Fibroblast of the aortic adventitia (primary cell): ENCODE data around the gene MRPS18A. TPM values are rescaled to one million over a fixed set of nuclear protein-coding genes. Genes with fewer than 3 reads are reported as not detected.

Source experiments
- DNase-seq: peaks from one replicate; pipeline ENCODE4 v3.0.0-alpha.2; 2010; ENCODE audit warnings: low read depth
- H3K4me3 ChIP-seq: 2 replicates; pipeline ENCODE4 v1.5.1; 2011; ENCODE audit warnings: low read depth, mild to moderate bottlenecking, control low read depth, low read length, moderate library complexity
- CTCF ChIP-seq: IDR thresholded peaks from 2 replicates; pipeline ENCODE4 v1.5.1; 2011; ENCODE audit warnings: mild to moderate bottlenecking, low read length, control low read depth, inconsistent platforms; ENCODE audit not compliant: insufficient read depth
- total RNA-seq: library from RNA; depleted of rRNA; stranded (reverse); fragments of >200 nt; gene quantifications from 2 replicates; pipeline ENCODE4 v1.2.3, GENCODE V29; 2012; ENCODE audit warnings: low replicate concordance

MRPS18A gene
- total RNA-seq, 1 donor: 32.4 TPM

DNA sequence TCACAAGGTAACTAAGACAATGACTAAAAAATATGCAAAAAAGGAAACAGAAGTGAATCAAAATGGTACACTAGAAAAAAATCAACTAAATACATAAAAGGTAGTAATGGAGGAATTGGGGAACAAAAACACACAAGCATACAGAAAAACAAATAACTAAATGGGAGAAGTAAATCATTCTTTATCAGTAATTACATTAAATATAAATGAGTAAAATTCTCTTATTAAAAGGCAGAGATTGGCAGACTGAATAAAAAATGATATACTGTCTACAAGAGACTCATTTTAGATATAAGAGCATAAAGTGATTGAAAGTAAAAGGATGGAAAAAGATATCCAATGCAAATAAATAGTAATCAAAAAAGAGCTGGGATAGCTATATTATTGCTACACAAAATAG lies 43.0 kb upstream of the MRPS18A start:
- H3K4me3 ChIP-seq: no peak overlapping the region
- TF ChIP-seq CTCF: no peak
- no peak for DNase-seq

- no peak overlapping the region for H3K4me3 ChIP-seq
- DNase-seq: no peak
- no peak for TF ChIP-seq CTCF
Observed at GRCh38 chr6:43729537-43729936, 41.9 kb upstream of the MRPS18A start.

- H3K4me3 ChIP-seq: no peak overlapping the region
- no peak for TF ChIP-seq CTCF
- no peak for DNase-seq
Observed at GRCh38 chr6:43728586-43728985, 41.0 kb upstream of the MRPS18A start.

DNA sequence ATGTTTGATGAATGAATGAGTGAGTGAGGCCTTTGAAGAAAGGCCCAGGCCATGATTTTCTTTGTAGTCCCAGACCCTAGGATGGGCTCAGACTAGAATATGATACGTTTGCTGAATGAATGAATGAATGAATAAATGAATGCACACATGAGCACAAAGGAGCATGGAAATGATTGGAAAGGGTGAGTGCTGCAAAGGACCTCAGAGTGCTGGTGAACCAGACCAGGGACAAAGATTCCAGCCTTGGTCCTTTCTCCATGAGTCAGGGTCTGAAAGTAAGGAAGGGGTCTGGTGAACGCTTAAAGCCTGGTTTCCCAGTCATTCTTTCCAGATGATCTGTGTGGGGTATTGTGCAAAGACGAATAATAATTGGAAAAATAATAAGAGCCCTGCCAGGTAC lies 40.0 kb upstream of the MRPS18A start:
- TF ChIP-seq CTCF: no peak
- no peak overlapping the region for H3K4me3 ChIP-seq
- DNase-seq: no peak

DNA sequence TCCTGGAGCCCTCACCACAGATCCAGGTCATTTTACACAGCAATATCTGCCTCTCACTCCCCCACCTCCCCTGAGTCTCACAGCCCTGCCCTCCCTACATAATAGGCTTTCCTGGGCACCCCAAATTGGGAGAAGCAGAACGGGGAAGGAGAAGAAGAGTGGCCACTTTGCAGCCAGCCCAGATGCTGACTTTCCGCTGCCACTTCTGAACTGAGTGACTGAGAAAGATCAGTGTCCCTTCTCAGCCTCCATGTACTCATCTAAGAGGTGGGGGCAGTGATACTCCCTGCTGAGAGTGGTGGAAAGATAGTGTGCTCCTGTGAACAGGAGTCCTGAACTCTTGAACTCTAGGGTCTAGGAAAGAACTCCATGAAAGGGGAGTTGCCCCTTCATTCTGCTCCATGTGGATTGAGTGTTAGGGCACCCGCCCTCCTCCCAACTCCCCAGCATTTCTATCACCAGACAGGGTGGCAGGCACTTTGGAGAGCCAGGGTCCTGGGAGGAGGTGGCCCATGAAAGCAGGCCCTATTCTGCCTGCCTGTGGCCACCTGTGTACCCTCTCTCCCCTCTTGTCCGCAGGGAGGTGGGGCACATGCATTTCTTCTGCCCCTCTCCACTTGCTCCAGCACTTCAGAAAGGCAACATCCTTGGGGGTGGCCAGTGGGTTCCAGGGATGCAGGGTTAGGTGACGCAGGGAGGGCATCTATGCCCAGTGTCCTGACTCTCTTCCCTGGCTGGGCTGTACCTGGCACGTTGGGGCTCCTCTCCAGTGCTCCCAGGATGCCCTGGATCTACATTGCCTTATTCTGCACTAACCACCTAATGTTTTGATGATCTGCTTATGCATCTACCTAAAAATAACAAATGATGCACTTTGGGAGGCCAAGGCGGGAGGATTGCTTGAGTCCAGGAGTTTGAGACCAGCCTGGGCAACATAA lies 38.3 kb upstream of the MRPS18A start:
- no peak for TF ChIP-seq CTCF
- no peak for DNase-seq
- no peak overlapping the region for H3K4me3 ChIP-seq

DNA sequence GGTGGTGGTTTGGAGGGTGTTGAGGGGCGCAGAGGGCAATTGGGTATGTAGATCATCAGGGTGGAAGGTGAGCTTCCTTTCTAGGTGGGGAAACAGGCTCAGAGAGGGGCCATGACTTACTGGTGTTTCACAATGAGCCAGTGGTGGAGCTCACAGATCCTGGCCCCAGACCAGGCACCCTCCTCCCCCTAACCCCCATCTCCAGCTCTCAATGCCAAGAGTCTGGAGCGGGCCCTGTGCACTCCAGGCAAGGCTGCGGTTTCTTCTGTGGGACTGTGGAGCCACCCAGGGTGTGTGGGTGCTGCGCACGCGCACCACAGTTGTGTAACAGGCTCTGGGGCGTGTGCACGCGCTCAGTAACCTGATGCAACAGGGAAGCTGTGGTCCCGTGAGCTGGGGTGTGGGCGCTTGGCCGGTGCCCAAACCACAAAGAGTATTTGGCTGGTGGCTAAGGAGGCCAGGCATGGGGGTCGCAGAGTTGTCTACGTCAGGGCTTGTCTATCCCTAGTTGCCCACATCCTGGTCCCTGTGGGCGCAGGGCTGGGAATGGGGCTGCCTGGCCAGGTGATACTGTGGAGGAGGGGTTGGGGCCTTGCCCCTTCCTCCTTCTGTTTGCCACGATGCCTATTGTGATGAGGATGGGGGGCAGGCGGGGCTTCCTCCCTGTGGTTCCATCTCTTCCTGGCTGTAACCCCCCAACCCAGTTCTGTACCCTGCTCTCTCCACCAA lies 37.5 kb upstream of the MRPS18A start:
- no peak overlapping the region for H3K4me3 ChIP-seq

More for the DNA sequence above, 37.5 kb upstream of the MRPS18A start:
- peak; percentile 95 for DNase-seq
- no peak for TF ChIP-seq CTCF
